Activated T-helper 1 cell treated with anti-CD3 and anti-CD28 coated beads, Interleukin-12 subunit alpha, Interleukin-12 subunit beta, Interleukin-2, Interleukin-4 antibody, amounts not matched to agents 30 ng/mL and 10 ng/mL and 1 ng/mL, durations not matched to agents 14 hours and 24 hours and 36 hours (primary cell): ENCODE results near the gene PHETA1. TPM values are rescaled to one million over a fixed set of nuclear protein-coding genes. Genes with fewer than 3 reads are reported as not detected.
"Not testable (repeated sequence)": the region's sequence is repeated elsewhere in the genome, so short reads cannot be mapped to it uniquely, and the experiment has no call there.

Experiments used
- DNase-seq: peaks from one replicate; pipeline ENCODE4 v3.0.0; 2021; ENCODE audit warnings: low spot score
- H3K27ac Mint-ChIP-seq: one replicate; pipeline ENCODE4 v1.8.0; 2021; ENCODE audit warnings: mild to moderate bottlenecking, mixed read lengths
- H3K27me3 Mint-ChIP-seq: one replicate; pipeline ENCODE4 v1.8.0; 2022; ENCODE audit warnings: mild to moderate bottlenecking, moderate library complexity, mixed read lengths; ENCODE audit not compliant: insufficient read depth
- H3K36me3 Mint-ChIP-seq: one replicate; pipeline ENCODE4 v1.8.0; 2021; ENCODE audit warnings: low read depth, mixed read lengths
- H3K4me1 Mint-ChIP-seq: one replicate; pipeline ENCODE4 v1.8.0; 2021; ENCODE audit warnings: low read depth, mixed read lengths
- H3K4me3 Mint-ChIP-seq: one replicate; pipeline ENCODE4 v1.8.0; 2021; ENCODE audit warnings: mild to moderate bottlenecking, moderate library complexity, mixed read lengths
- H3K9me3 Mint-ChIP-seq: one replicate; pipeline ENCODE4 v1.8.0; 2021; ENCODE audit warnings: mixed read lengths
- intact Hi-C: fragments of 100-400 bp; cut with micrococcal nuclease; formaldehyde crosslinking; loops from one replicate; pipeline ENCODE4 v1.15.1; 2024
- total RNA-seq: library from RNA; stranded (reverse); gene quantifications from 2 replicates; pipeline ENCODE4 v1.2.3, GENCODE V29; 2022

PHETA1 gene
- total RNA-seq, 1 donor from 2014 or later: 2.7 TPM

- Mint-ChIP-seq H3K4me1 (no peaks in the 10 kb centered on the region), H3K9me3 (no peaks in the 10 kb centered on the region), H3K36me3 (no peaks in the 10 kb centered on the region), H3K4me3 (no peak overlapping the region), H3K27me3 (peaks cover 8% of the 10 kb centered on the region), H3K27ac (no peak overlapping the region)
- intact Hi-C loops: no loop called here
- DNase-seq: no peak
These were observed 11.2 kb upstream of the PHETA1 start for GRCh38 chr12:111379942-111380554.

- intact Hi-C loops: no loop called here
- no peaks in the 10 kb centered on the region for H3K9me3 Mint-ChIP-seq
- H3K27ac Mint-ChIP-seq: no peak overlapping the region
- DNase-seq: no peak
- H3K27me3 Mint-ChIP-seq: peaks cover 10% of the 10 kb centered on the region
- H3K4me3 Mint-ChIP-seq: no peak overlapping the region
- H3K36me3 Mint-ChIP-seq: no peaks in the 10 kb centered on the region
- H3K4me1 Mint-ChIP-seq: no peaks in the 10 kb centered on the region
These were observed 8.5 kb upstream of the PHETA1 start for GRCh38 chr12:111377440-111377839.

DNA sequence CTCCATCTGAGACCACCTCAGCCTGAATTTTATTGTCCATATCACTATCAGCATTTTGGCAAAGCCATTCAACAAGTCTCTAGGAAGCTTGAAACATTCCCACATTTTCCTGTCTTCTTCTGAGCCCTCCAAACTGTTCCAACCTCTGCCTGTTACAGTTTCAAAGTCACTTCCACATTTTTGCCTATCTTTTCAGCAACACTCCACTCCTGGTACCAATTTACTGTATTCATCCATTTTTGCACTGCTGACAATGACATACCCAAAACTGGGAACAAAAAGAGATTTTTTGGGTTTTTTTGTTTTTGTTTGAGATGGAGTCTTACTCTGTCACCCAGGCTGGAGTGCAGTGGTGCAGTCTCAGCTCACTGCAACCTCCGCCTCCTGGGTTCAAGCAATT, 4.3 kb upstream of the PHETA1 start:
- intact Hi-C loops, H3K27ac Mint-ChIP-seq, H3K27me3 Mint-ChIP-seq, H3K4me1 Mint-ChIP-seq, H3K9me3 Mint-ChIP-seq, H3K36me3 Mint-ChIP-seq, H3K4me3 Mint-ChIP-seq, DNase-seq: not testable (repeated sequence)

DNA sequence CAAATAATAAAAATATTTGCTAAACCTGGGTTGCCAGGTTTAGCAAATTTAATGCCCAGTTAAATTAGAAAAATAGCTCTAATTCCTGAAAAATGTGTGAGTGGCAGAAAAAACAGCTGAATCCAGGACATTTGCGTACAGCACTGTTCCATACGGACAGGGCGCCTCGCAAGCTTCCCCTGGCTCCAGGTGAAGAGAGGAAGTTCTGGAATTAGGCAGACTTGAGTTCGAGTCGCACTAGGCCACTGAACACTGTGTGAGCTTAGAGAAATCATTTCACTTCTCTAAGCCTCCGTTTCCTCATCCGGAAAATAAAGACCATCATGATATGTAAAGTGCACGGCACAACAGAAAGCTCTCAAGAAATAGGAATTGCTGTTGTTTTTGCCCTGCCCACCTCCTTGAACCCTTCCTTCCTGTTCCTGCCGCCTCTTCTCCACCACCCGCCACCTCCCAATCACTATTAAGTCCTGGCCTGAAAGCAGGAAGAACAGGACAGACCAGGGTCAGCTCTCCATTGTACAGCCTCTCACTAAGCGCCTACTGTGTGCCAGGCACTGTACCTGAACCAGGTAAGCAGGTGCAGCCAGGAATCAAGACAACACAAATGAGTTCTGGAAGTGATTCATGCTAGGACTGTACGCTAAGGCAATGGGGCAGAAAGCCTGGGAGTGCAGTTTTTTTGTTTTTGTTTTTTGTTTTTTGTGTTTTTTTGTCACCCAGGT, 763 bp upstream of the PHETA1 start:
- H3K36me3 Mint-ChIP-seq: no peaks in the 10 kb centered on the region
- H3K9me3 Mint-ChIP-seq: no peaks in the 10 kb centered on the region
- peaks cover 17% of the 10 kb centered on the region for H3K4me1 Mint-ChIP-seq
- DNase-seq: no peak
- intact Hi-C loops: loop anchor here (1.0 to 2.0 kb wide), 2 partner anchors 35 to 228 kb away; partner anchors contain the start of gene SH2B3
- peak overlapping the region; percentile 80 for H3K4me3 Mint-ChIP-seq
- H3K27ac Mint-ChIP-seq: no peak overlapping the region
- peaks cover 18% of the 10 kb centered on the region for H3K27me3 Mint-ChIP-seq

DNA sequence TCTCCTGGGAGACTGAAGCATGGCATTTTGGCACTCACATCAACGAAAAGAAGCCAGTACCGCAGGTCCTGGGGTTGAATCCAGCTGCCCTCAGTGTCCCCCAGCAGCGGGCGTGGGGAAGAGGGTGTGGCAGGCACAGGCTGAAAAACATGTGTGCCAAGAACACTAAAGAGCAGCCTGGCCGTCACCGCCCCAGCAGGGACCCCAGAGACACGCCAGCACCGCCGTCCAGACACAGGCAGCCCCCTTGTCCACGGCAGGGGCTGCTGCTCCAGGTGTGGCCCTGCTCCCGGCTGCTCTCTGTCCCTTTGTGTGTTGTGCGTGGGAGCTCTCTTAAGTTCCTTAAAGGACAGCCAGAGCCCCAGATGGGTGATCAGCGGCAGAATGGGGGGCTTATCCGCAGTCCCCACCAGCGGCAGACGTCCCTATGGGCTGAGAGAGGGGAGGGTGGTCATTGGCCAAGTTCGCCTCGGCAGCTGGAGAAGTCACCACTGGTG, 556 bp downstream of the PHETA1 start:
- peaks cover 17% of the 10 kb centered on the region for H3K4me1 Mint-ChIP-seq
- no peaks in the 10 kb centered on the region for H3K9me3 Mint-ChIP-seq
- peaks cover 18% of the 10 kb centered on the region for H3K27me3 Mint-ChIP-seq
- no peaks in the 10 kb centered on the region for H3K36me3 Mint-ChIP-seq
- H3K27ac Mint-ChIP-seq: no peak overlapping the region
- intact Hi-C loops: loop anchor here (1.0 to 2.0 kb wide), 2 partner anchors 9 to 36 kb away; partner anchors contain the start of gene SH2B3
- no peak for DNase-seq
- H3K4me3 Mint-ChIP-seq: peak overlapping the region; percentile 56

GRCh38 chr12:111367661-111368221, 1.2 kb downstream of the PHETA1 start:
- Mint-ChIP-seq H3K27ac (no peak overlapping the region), H3K36me3 (no peaks in the 10 kb centered on the region), H3K9me3 (no peaks in the 10 kb centered on the region), H3K27me3 (peaks cover 16% of the 10 kb centered on the region), H3K4me3 (peak overlapping the region; percentile 56), H3K4me1 (peaks cover 17% of the 10 kb centered on the region)
- DNase-seq: no peak
- intact Hi-C loops: loop anchor here (1.0 to 2.0 kb wide), 2 partner anchors 8 to 37 kb away; partner anchors contain the start of gene SH2B3

DNA sequence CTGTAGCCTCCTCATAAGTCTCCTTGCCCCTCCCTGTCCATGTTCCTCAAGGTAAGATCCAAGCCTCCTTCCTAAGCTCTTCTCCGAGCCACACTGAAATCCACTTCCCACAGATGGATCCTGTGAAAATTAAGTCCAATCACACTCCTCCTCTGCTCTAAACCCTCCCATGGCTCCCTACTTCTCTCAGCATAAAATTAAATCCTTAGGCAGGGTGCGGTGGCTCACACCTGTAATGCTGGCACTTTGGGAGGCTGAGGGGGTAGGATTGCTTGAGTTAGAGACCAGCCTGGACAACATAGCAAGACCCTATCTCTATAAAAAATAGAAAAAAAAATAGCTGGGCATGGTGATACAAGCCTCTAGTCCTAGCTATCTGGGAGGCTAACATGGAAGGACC, 2.3 kb downstream of the PHETA1 start:
- no peak overlapping the region for H3K4me3 Mint-ChIP-seq
- H3K4me1 Mint-ChIP-seq: peaks cover 17% of the 10 kb centered on the region
- no peaks in the 10 kb centered on the region for H3K9me3 Mint-ChIP-seq
- H3K36me3 Mint-ChIP-seq: no peaks in the 10 kb centered on the region
- H3K27me3 Mint-ChIP-seq: peaks cover 16% of the 10 kb centered on the region
- intact Hi-C loops: no loop called here
- no peak overlapping the region for H3K27ac Mint-ChIP-seq
- no peak for DNase-seq

DNA sequence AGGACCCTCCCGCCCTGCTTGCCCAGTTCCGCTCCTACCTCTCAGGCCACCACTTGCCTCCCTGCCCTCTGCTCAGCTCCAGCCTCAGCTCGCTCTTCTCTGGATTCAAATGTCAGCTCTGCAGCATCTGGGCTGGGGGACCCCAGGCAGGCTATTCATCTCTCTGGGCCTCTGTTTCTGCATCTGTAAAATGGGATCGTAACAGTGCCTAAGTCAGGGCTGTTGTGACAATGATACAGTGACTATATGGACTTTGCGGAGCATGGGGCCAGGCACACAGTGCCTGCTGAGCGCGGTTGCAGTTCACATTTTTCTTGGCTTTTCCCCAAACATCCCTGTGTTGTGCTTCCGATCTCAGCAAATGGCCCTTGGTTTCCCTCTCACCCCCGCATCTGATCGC, 2.8 kb downstream of the PHETA1 start:
- DNase-seq: no peak
- H3K9me3 Mint-ChIP-seq: no peaks in the 10 kb centered on the region
- peaks cover 16% of the 10 kb centered on the region for H3K27me3 Mint-ChIP-seq
- intact Hi-C loops: no loop called here
- H3K27ac Mint-ChIP-seq: no peak overlapping the region
- no peak overlapping the region for H3K4me3 Mint-ChIP-seq
- H3K4me1 Mint-ChIP-seq: peaks cover 17% of the 10 kb centered on the region
- no peaks in the 10 kb centered on the region for H3K36me3 Mint-ChIP-seq

- intact Hi-C loops: no loop called here
- Mint-ChIP-seq H3K4me3 (no peak overlapping the region), H3K9me3 (no peaks in the 10 kb centered on the region), H3K27ac (no peak overlapping the region), H3K27me3 (peaks cover 23% of the 10 kb centered on the region), H3K36me3 (no peaks in the 10 kb centered on the region), H3K4me1 (peaks cover 29% of the 10 kb centered on the region)
- no peak for DNase-seq
These were observed 5.3 kb downstream of the PHETA1 start for GRCh38 chr12:111363578-111363977.

DNA sequence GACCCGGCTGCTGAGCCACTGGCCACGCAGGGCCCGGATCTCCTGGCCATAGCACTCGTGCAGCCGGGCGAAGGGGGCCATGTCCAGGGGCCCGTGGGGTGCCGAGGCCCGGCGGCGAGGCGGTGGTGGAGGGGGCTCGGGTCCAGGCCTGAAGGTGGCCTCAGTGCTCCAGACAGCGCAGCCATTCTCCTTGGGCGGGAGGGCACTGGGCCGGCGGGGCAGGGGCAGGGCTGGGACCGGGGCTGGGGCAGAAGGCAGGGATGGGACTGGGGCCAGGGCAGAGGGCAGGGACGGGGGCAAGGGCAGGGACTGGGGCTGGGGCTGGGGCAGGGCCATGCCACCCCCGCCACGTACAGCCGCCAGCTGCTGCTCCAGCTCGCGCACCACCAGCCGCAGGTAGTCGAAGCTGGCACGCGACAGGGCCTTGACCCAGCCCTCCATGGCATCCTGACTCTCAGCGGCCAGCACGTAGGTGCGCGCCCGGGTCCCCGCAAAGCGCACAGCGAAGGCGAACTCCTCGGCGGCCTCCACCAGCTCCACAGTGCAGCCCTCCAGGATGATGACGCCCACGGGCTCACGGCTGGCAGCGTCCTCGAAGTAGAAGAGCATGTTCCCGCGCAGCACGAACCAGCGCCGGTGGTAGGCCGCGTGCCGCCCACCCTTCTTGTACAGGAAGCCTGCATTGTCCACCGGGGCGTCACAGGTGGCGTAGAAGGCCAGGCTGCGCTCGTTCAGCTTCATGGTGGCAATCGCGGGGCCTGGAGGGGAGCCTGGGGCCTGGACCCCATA, 6.0 kb downstream of the PHETA1 start:
- Mint-ChIP-seq H3K4me3 (no peak overlapping the region), H3K36me3 (no peaks in the 10 kb centered on the region), H3K27ac (no peak overlapping the region), H3K27me3 (peaks cover 20% of the 10 kb centered on the region), H3K4me1 (peaks cover 28% of the 10 kb centered on the region), H3K9me3 (no peaks in the 10 kb centered on the region)
- intact Hi-C loops: no loop called here
- no peak for DNase-seq

- no peak overlapping the region for H3K27ac Mint-ChIP-seq
- intact Hi-C loops: no loop called here
- no peak overlapping the region for H3K4me3 Mint-ChIP-seq
- no peaks in the 10 kb centered on the region for H3K36me3 Mint-ChIP-seq
- peaks cover 10% of the 10 kb centered on the region for H3K27me3 Mint-ChIP-seq
- DNase-seq: no peak
- H3K4me1 Mint-ChIP-seq: peaks cover 20% of the 10 kb centered on the region
- no peaks in the 10 kb centered on the region for H3K9me3 Mint-ChIP-seq
These were observed 6.9 kb downstream of the PHETA1 start for GRCh38 chr12:111361717-111362576.
